Stimulated activated CD4-positive, alpha-beta T cell treated with anti-CD3 and anti-CD28 coated beads, Interleukin-2, amount 100 ng/mL, for 48 hours (primary cell): ENCODE results near the gene DLG2.

Experiments
- DNase-seq, 2 donors: peaks; one replicate each; pipeline ENCODE4 v3.0.0-alpha.2; 2020

Gene DLG2

DNA sequence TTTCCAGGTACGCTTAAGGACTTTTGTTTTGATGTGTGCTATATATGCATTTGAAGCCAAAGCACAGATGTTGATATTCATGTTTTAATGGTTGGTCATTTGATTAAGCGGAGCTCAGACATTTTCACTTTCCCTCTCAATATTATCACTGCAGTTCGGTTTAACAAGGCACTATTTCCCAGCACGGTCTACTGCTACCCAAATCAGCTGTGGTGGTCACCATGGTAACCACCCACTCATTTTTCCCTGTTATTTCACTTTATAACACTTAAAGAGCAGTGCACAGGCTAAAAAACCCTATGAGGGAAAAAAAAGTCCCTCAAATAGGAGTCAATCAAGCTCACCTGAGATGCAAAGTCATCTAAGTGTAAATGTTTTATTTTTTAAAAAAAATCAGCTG is 1901.4 kb downstream of the DLG2 start:
- no peak for DNase-seq

DNA sequence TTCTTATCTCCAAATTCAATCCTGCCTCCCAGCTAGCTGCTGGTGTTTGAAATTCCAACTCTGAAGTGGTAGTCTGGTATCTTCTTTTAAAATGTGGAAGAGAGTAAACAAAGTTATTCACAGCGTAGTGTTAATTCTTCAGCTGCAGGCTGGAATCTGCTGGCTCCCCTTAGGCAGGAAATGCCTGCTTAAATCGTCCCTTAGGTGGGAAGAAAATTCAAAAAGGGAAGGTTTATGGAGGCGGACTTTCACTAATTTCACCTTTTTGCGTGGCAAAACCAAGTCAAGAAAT is 1901.9 kb downstream of the DLG2 start:
- no peak for DNase-seq

DNA sequence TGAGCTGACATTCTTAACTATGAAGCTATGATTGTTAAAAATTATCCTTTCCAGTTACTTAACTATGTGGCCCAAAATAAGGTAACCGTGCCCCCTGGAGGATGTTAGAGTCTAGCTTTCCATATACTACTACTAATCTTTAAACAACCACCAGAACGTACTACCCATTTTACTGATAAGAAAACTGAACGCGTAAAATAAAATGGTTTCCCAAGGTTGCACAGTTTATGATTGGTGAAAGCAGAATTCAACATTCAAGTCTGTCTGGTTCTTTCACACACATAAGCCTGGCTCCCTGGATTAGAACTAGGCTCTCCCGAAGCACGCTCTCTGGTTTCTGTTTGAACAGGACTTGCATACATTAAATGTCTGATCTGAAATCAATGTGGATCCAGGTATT is 1903.1 kb downstream of the DLG2 start:
- no peak for DNase-seq

DNA sequence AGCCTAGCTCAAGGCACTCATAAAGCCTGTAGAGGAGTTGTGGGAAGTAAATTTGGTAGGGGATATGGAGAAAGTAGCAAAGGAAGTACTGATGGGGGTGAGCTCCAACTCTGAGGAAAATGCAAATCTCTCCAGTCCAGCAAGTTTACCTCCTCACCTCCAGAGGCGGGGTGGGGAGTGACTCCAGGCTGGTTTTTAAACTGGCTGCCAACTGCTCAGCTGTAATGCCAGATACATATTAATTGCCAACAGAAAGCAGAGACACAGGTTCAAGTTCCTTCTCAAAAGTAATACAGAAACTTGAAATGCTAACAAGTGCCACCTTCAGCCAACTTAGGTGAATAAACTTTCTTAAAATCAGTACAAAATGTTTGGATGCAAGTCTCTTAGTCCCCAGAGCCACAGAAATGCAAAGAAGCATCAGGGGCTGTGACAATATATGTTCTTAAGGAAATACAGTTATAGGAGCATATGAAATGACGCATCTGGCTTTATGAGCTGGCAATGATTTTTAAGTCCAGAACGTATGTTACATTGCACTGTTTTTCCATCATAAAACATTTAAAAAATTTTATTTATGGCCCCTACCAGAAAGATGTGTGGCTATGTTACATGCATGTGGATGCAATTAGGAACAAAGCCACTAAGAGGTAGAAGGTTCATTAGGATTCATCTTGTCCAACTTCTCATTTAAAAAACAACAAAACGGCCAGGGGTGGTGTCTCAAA is 1904.6 kb downstream of the DLG2 start:
- no peak for DNase-seq

DNA sequence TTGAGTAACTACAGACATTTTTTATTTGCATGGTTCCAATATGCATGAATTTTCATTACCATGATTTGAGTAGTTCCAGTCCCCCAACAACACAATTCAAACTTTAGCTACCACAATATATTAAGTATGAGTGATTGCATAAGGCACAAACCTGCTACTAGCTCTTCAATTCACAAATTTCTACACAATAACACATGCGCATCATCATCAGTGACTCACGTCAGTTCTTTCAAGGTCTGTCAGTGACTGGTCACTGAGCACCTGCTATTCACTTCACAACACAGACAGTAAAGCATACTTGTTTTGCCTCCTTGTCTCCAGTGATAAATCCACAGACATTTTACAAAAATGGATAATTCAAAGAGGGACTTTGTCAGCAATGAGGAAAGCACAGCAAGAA is 1905.9 kb downstream of the DLG2 start:
- no peak for DNase-seq

DNA sequence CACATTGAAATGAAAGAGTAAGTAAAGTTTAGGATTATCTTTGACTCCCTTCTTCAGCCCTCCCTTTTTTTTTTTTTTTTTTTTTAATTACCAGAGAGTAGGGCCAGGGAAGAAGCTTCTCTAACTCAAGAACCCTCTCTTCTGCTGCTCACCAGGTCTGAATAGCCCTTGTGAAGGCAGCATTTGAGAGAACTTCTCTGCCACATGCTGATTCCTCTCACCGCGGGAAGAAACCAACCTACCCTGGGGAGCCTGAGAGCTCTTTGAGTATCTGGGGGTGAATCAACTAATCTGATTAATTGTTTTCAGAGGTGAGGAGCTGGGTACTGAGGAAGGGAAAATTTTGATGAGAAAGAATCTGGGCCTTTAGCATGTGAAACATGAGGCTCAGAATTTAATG is 1906.5 kb downstream of the DLG2 start:
- no peak for DNase-seq

DNA sequence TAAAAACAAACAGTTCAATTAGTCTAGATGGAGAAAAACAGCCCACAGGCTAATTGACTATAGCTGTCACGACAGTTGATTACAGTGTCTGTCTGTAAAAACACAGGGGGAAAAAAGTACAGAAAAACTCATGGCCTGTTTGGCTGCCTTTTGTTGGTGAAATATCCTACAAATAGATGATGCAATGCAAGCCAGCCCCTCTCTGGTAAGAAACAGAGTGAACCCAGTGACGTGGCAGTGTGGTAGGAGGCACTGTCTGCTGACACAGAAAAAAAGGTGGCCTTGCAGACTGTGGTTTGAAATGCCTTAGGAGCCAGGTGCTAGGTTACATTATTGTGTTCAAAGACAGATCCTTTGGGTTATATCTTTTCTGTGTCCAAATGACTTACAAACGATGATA is 1909.6 kb downstream of the DLG2 start:
- no peak for DNase-seq

DNA sequence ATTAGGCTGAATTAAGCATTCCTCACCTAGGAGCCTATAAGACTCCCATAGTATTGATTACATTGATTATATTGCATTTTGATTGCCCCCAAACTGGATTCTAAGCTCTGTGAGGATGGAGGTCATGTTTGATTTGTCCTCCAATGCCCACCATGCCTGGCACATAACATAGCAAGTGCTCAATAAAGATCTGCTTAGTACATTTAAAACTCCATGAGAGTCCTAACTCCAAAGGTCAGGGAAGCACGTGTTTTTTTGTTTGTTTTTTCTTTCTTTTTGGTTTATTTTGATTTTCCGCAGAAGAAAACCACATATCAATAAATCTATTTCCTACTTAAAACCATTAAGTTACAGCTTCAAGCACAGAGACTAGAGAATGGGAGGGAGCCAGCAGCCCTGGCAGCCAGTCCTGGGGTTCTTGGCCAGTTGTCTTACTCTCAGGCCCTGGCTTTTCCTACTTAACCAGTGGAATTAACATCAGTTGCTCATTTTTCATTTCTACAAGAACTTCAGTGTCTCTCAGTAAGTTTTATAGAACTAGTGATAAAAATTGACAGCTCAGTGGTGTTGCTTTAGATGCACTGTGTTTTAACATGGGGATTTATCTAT is 1911.1 kb downstream of the DLG2 start:
- DNase-seq = no peak

DNA sequence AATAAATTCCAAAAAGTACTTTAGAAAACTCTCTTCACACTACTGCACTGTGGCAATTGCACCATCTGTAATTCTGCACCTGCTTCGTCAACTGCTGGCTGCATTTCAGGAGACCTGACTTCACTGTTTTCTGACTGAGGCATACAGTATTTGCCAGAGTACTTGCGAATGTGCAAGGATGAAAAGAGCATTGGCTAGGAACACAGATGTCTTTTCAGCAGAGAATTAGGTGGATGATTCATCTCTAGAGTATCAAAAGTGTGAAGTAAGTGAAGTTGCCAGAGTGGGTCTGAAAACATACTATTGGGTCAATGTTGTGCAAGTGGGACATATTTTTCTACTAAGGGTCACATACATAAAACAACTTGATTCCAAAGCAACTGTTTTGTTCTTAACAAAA is 1913.4 kb downstream of the DLG2 start:
- DNase-seq = no peak

DNA sequence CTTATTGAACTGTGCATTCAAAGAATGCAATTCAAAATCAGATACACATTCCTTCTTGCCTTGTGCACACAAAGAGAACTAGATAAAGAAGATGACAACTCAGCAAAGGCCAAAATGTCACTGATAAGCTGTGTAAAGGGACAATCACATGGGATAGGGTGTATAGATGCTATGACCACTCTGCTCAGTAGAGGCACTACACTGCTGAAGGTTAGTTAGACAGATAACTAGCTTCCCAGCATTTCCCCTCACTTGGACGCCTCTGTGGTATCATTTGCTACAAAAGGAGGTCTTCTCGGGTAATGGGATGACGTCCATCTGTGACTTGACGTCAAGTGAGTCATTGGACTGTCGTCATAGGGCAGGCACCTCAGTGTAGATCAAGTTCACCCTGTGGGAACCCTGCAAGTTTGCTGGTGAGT is 1916.0 kb downstream of the DLG2 start:
- DNase-seq = no peak

DNA sequence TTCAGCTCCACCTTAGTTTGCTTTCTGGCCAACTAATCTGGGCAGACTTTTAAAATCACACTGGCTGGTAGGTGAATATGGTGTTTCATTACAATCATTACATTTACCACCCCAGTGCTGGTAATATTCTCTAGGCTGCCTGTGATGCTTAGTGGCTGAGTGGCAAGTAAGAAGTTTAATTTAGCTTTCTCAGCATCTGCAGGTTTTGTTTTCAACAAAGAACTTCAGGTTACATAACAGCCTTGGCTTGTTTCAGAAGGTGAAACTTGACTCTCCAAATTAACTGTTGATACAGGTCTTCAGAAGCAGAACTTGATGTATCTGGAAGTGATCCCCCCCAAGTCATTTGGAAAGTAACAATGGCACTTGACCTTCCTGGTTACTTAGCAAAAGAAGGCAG is 1917.7 kb downstream of the DLG2 start:
- DNase-seq = no peak

DNA sequence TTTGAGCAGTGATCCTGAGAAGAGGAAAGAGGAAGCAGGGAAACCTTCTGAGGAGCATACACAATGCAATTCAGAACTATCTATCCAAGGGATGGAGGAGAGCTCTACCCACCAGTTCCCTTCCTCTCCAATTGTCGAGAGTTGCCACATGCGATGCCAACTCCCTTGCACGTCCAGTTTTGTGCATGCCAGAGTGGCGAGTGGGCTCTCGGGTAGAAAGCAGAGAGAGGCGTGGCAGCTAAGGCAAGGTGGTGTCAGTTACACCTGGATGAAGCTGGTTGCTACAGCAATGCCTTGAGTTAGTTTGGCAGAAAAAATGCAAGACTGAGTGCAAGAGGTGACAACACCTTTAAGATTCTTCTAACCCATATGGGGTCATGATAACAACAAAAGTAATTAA is 1920.6 kb downstream of the DLG2 start:
- no peak for DNase-seq

DNA sequence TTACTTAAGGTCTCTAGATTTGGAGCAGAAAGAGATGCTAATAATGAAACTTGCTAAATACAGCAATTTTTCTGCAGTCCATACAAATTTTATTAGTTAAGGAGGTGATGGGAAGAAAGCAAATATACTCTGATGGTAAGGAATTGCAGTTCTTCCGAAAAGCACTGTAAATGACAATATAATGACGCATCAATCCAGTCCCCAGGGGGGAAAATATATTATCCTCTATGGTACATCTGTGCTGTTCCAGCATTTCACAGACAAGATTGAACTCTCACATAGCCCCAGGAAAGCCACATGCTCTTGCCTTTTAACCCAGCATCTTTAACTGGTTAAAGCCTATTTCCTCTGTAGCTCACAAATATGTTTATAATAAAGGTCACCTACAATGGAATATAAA is 1924.3 kb downstream of the DLG2 start:
- no peak for DNase-seq

DNA sequence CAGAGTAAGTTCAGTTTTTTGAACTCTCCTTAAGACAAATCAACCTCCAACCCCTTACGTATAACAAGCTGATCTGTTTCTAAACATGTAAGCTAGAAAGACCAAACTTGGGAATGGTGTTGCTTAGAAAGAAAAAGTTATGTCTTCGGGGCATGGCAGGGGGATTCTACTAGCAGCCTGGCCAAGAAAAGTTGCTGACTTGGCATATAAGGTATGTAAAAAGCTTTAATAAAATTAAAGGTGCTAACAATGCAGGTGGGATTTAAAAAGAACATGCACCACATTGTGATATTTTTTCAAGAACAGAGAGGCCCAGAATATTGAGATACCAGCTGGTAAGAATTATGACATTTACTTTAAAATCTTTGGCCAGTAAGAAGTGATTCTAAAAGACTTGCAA is 1929.6 kb downstream of the DLG2 start:
- no peak for DNase-seq

DNA sequence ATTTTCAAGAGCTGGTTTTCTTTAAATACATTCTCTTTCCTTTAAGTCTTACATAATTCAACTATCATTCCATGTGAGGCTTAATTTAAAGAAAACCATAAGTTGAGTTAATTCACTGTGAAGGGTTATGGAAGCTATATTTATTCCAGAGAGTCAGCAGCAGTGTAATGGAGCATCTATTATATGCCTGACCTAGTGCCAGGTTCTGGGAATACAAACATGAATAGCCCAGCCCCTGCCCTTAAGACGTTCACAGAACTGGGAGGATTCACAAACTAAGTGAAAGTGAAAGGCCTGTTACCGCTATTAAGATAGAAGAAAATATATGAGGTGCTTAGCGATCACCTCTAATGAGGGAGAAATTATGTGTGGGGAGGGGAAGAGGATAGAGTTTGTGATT is 1932.1 kb downstream of the DLG2 start:
- no peak for DNase-seq

DNA sequence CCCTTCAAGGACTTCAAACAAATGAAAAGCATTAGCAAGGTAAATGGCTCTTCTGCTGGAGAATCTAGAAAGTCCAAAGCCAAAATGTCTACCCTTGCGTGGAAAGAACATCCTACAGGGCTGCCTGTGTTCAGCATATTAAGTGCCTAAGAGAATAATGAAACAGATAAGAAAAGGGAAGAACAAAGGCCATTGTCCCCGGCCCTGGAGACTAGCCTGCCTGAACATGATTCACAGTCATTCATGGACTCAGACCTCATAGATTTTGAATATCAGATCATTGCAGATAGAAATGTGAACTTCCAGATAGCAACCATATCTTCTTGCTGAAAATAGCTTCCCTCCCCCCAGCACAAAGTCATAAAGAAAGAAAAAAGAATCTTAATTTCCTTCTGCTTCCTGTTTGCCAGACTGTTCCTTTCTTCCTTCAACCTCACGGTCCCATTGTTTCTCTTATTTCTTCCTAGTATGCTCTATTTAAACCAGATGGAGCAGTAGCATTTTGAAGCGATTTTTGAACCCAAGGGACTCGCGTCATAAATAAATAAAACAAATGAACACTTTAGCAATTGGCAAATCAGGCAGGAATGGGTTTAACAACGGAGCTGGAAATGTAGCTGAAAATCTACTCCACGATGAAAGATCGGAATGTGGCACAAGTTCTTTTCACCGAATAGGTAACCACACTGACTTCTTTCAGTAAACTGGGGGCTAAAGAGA is 1932.8 kb downstream of the DLG2 start:
- no peak for DNase-seq

DNA sequence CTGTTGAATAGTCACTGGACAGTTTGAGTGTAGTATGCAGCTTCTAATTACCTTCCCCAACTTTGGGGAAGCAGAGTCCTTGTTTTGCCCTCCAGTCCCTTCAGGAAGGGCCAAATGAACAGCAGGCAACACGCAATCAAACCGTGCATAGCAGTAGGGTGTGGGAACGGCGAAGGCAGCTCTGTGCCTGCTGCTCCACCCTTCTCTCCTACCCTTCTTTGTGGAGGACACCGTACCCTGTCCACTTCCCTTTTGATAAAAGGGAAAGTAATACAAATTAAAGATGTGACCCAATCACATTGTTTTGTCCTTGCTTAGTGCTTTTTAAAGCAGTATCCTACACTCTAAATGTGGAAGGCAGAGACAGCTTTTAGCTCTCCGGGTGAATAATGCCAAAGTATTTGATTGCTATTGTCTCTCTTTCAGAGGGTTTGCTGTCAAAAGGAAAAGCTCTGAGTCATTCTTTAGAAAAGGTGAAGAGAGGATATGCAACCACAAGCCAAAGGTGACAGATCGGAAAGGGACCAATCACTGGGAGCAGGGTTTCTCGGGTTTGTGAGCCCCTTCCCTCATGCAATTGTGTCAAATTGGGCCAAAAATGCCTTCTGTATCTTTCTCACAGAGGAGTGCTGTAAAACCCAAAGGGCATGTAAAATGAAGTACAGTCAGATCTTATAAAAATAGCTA is 1933.7 kb downstream of the DLG2 start:
- no peak for DNase-seq

DNA sequence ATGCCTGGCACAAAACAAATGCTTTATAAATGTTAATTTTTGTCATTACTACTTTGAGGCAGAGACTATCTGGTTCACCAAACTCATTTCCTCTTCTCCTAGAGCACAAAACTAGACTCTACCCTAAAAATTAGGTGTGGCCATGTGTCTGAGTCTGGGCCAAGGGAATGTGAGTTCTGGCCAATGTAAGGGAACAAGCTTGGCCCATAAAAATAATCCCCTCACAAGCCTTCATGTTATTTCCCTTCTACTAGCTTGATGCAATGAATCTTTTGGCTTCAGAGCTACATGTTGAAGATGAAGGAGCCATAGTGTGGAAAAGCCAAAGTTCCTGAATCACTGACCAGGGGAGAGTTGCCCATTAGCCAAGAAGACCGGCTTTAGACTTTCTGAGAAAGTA is 1934.5 kb downstream of the DLG2 start:
- no peak for DNase-seq

DNA sequence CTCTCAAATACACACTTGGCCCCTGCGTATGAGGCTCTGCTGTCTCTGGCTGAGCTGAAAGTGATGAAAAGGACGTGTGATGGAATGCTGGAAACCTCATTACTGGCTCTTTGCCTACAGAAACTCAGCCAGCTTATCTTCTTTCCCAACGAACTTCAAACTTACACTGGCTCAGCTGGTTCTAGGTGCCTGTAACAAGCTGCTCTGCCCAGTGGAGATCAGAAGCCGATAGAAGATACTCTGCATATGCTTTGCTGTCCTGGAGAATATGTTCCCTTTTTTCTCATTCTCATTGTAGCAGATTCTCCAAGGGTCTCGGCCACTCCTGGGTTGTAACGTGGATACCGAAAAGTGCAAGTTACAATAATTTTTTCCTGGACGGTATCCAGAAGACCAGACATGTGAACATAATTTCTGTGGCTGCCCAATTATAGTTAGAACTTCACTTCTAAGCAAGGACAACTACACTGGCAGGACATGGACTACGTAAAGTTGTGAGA is 1935.6 kb downstream of the DLG2 start:
- DNase-seq = no peak

DNA sequence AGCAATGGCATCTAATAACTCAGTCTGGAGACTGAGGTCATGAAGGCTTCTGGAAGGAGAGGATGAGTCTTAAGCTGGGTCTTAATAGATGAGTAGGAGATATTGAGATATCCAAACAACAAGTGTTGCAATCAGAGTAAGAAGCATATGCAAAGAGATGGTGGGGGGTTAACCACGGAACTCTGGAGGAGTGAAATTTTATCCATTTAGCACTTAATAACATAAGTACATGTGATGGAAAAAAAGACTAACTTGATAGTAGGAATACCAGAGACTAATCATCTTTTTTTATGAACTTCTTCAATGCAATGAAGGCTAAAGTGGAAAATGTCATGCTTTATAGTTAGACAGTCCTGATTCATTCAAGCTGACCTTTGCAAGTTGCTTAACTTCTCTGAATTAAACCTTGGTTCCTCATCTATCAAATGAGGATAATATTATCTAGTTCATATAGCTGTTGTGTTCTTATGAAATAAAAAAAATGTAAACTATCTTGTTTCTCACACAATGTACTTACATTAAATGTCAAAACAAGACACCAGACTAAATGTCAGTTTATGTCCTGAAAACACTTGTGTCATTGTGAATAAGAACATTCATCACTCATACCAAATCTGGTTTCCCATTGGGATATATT is 1937.9 kb downstream of the DLG2 start:
- no peak for DNase-seq

DNA sequence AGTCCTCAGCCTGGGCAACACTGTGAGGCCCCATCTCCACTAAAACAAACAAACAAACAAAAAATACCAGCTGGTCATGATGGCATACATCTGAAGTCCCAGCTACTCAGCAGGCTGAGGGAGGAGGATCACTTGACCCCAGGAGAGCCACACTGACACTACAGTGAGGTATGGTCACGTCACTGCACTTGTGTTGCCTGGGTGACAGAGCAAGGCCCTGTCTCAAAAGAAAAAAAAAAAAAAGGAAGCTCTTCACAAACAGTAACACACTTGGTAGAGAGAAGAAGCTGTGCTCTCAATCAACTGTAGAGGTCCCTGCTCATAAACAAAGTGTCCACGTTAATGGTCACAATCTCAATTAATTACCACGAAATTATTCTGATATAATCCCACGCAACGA is 1939.4 kb downstream of the DLG2 start:
- no peak for DNase-seq

DNA sequence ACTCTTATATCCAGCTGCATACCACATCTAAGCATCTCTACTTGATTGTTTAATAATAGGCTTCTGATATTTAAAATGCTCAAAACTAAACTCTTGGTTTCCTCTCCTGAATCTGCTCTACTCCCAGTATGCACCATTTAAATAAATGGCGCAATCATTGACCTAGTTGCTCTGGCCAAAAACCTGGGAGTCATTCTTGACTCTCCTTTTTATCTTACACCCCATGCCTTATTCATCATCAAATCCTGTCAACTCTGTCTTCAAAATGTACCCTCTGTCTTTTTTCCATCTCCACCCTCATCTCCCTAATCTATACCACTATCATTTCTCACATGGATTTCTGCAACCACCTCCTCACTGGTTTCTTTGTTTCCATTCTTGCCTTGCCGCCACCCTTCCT is 1941.4 kb downstream of the DLG2 start:
- DNase-seq = no peak

DNA sequence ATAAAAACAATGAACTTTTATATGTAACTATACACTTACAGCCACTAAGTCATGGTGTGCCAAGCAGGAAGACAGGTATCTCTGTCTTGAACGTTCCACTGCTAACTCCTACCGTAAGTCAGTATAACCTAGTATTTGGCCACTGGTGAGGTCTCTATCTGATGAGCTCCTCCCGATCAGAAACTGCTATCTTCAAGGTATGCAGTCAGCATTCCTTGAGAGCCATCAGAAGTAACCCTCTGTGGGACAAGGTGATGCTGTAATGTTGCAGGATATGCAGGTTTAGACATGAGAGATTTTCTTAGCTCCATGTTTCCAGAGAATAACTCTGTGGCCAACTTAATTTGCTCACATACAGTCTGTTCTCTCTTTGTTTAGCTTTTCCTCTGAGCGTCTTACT is 1943.1 kb downstream of the DLG2 start:
- DNase-seq = no peak
